HK-2 (cell line): ENCODE data around the gene KCNV2.

ENCODE experiments used
- DNase-seq: peaks from one replicate; pipeline ENCODE4 v3.0.0-alpha.2; 2018; ENCODE audit not compliant: unreplicated experiment

The KCNV2 gene

GRCh38 chr9:2720179-2720654 lies 2.9 kb downstream of the KCNV2 start:
- DNase-seq, result peak; percentile 7

- DNase-seq, result peak; percentile 55
Measured at GRCh38 chr9:2722715-2723114, 5.4 kb downstream of the KCNV2 start.

- no peak for DNase-seq
Measured at GRCh38 chr9:2723376-2724065, 6.2 kb downstream of the KCNV2 start.

- DNase-seq, result no peak
Measured at GRCh38 chr9:2725126-2725525, 7.8 kb downstream of the KCNV2 start.

GRCh38 chr9:2725898-2726649 lies 8.8 kb downstream of the KCNV2 start:
- no peak for DNase-seq

- DNase-seq, result peak; percentile 7
Measured at GRCh38 chr9:2726650-2727340, 9.5 kb downstream of the KCNV2 start.

GRCh38 chr9:2727374-2727773 lies 10.1 kb downstream of the KCNV2 start:
- DNase-seq, result no peak

GRCh38 chr9:2727966-2728613 lies 10.8 kb downstream of the KCNV2 start:
- DNase-seq, result no peak

GRCh38 chr9:2729003-2729402 lies 11.7 kb downstream of the KCNV2 start:
- DNase-seq, result no peak

- no peak for DNase-seq
Measured at GRCh38 chr9:2729721-2730120, 12.4 kb downstream of the KCNV2 start.

- DNase-seq, result no peak
Measured at GRCh38 chr9:2730971-2731370, 13.7 kb downstream of the KCNV2 start.

- no peak for DNase-seq
Measured at GRCh38 chr9:2732492-2732891, 15.2 kb downstream of the KCNV2 start.

- no peak for DNase-seq
Measured at GRCh38 chr9:2740616-2741015, 23.3 kb downstream of the KCNV2 start.

- no peak for DNase-seq
Measured at GRCh38 chr9:2741441-2742158, 24.3 kb downstream of the KCNV2 start.

- no peak for DNase-seq
Measured at GRCh38 chr9:2742214-2742613, 24.9 kb downstream of the KCNV2 start.

- no peak for DNase-seq
Measured at GRCh38 chr9:2743937-2744529, 26.7 kb downstream of the KCNV2 start.

GRCh38 chr9:2745560-2746380 lies 28.5 kb downstream of the KCNV2 start:
- DNase-seq, result no peak

- DNase-seq, result no peak
Measured at GRCh38 chr9:2749485-2749884, 32.2 kb downstream of the KCNV2 start.

GRCh38 chr9:2755285-2755684 lies 38.0 kb downstream of the KCNV2 start:
- DNase-seq, result no peak
